Measurements from ENCODE around the gene GPR55.

Gene GPR55

DNA sequence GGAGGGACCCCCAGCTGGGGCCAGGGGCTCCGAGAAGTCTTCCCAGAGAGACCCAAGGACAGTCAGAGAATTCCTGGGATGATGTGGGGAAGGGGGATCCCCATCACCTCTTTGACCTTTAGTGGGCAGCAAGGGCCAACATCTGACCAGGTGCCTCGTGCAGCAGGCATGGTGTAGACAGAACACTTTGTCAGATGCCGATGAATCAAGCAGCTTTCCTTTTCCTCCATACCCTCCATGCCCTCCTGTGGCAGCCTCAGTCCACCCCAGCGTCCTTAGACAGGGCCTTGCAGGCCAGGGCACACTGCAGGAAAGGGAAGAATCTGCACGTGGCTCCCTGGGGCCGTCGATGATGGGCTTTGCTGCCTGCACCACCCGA lies 26.3 kb downstream of the GPR55 start:
- DNase-seq = no peak

- DNase-seq = no peak
These were observed 26.9 kb downstream of the GPR55 start for GRCh38 chr2:230898016-230898712.

GRCh38 chr2:230896346-230897115 lies 28.5 kb downstream of the GPR55 start:
- no peak for DNase-seq

- DNase-seq = no peak
These were observed 29.3 kb downstream of the GPR55 start for GRCh38 chr2:230895536-230896345.

DNA sequence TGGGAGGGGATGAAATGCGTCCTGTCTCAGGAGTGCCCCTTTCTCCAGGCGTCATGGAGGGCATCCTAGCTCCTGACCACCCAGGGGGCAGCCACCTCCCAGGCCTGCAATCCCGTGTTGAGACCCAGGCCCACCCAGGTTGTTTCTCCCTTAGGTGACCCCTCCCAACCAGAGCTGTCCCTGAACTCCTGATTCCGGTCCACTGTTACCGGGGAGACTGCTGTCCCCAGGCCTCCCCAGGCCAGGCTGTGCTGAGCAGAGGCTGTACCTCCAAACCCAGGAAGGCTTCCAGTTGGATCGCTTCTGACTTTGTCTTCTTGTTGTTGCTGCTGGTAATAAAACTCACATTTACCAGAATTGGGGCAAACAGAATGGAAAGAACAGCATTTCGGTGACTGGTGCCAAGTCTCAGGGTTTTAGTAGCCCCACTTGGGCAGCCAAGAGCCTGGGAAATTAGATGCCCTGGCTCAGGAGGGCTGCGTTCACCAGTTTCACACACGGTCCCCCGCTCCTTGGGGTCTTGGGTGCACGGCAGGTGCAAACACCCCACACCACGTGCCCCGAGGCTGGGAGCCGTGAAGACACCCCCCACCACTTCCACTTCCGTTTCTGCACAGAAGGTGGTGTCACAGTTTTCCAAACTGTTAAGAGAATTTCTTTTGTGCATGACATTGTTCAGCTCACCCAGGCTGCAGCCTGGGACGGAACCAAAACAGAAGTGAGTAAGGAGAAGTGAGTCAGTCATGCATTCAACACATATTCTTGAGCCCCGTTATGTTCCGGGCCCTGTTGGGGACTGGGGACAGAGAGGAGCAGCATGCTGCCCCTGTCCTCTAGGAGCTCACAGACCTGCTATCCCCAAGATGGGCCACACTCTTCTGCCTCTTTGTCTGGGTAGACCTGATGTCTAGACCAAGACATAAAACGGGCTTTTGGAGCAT lies 30.9 kb downstream of the GPR55 start:
- no peak for DNase-seq

- no peak for DNase-seq
These were observed 31.7 kb downstream of the GPR55 start for GRCh38 chr2:230893338-230893737.

- DNase-seq = no peak
These were observed 33.5 kb downstream of the GPR55 start for GRCh38 chr2:230891509-230891908.

- no peak for DNase-seq
These were observed 34.0 kb downstream of the GPR55 start for GRCh38 chr2:230891064-230891463.

DNA sequence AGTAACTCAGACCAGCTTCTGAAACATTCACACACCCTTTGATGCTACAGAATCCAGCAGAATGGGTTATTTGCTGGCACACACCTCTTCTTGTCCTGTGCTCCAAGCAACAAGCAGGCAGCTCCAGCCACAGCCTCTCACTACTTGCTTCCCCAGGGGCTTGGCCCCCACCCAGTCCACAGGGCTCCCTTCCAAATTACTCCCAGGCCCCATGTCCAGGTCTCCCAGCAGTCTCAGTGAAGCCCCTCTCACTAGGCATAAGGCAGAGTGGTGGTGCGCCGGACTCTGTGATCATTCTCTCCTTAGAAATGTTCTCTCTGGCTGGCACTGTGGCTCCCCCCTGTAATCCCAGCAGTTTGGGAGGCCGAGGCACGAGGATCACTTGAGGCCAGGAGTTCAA lies 34.4 kb downstream of the GPR55 start:
- no peak for DNase-seq

- no peak for DNase-seq
These were observed 35.0 kb downstream of the GPR55 start for GRCh38 chr2:230889911-230890601.

- no peak for DNase-seq
These were observed 36.1 kb downstream of the GPR55 start for GRCh38 chr2:230888824-230889400.

DNA sequence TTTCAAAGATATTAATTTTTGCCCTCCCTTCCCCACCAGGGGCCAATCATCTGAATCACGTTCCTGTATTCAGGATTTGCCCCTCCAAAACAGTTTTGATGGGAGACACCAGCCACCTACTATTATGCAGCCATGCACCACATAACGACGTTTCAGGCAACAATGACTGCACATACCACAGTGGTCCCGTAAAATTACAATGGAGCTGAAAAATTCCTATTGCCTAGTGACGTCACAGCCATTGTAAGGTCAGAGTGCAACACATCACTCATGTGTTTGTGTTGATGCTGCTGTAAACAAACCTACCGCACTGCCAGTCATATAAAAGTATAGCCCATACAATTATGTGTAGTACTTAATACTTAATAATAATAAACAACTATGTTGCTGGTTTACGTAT lies 37.7 kb downstream of the GPR55 start:
- no peak for DNase-seq

DNA sequence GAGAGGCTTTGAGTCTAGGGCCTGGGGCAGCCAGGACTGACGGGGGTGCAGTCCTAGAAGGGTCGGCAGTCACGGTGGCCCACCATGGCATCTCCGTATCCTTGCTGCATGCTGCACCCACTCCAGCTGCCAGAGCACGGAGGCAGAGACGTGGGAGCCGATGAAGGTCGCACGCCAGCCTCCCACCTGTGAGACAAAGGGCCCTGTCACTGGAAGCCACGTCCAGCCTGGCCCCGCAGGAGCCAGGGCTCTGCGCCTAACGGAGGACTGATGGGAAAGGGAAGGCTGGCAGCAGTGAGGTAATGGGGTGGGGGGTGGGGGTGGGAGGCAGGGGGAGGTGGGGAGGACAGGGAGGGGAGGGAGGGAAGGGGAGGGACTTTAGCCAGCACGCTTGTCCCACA lies 38.4 kb downstream of the GPR55 start:
- DNase-seq = no peak

DNA sequence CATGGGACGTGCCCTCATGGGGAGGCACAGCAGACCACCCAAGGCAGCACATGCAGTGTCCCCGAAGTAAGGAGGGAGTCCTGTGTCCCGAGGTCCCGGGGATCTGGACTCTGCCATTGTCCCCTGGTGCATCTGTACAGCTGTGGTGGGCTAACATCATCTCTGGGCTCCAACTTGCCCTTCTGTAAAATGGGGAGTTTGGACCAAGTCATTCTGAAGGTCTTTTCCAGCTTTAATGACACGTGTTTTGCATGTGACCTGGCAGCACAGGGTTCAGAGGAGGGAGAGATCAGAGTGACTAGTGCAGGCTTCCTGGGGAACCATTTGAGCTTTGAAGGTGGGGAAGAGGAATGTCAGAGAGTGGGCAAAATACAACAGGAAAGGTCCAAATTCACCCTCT lies 38.8 kb downstream of the GPR55 start:
- DNase-seq = no peak

DNA sequence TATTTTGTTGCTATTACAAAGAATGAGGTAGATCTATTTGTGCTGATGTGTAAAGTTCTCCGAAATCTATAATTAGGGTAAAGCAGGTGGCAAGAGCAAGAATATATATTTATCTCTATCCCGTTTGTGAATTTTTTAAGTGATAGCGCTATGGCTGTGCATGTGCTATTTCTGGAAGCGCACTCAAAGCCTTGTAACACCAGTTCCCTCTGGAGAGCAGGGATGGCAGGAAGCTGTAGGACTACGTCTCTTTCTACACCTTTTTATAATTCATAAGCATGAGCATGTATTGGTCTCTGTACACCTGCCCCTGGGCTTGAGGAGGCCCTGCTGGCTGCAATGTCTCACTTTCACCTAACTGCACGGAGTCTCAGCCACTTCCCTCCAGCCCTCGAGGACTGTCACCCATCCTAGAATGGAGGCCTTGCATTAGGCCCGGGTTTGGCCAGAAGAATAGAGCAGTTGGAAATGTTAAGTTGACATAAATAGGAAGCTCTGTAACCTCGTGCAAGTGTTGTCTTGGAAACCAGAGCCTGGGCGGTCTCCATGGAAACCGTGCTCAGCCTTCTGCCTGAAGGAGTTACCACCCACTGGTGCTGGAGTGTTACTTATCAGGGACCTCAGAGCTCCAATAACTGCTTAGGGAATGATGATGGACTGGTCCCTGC lies 39.4 kb downstream of the GPR55 start:
- DNase-seq = no peak

DNA sequence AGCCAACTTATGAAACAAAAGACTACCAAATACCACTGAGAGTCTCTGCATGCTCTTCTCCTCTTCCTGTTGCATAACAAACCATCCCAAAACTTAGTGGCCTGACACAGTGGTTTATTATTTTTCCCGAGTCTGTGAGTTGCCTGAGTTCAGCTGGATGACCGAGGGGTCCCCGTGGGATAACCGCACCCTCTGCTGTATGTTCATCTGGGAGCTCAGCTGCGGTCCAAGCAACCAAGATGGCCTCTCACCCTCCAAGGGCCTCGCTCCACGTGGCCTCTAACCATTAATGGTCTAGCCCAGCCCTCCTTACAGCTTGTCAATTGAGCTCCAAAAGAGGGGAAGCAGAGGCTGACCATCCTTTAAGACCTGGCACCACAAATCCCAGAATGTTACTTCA lies 43.2 kb downstream of the GPR55 start:
- DNase-seq = no peak

DNA sequence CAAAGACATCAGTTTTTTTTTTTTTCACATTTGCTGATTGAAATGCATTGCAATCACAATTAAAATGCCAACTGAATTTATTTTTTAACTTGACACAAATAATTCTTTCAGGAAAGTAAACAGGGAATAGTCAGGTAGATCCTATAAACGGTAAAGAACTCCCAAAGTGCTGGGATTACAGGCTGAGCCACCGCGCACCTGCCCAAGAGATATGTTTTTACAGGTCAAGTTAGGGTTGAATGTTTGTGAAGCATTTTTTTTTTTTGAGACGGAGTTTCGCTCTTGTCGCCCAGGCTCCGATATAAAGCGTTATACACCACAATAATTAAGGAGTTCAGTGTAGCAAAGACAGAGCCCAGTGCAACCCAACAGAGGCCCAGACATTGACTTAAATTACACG lies 45.2 kb downstream of the GPR55 start:
- no peak for DNase-seq

GRCh38 chr2:230879271-230879882 lies 45.7 kb downstream of the GPR55 start:
- no peak for DNase-seq

GRCh38 chr2:230878599-230879188 lies 46.3 kb downstream of the GPR55 start:
- DNase-seq = no peak
